HCT116 (cell line): Measurements from ENCODE around the gene MYH1. TPM values are rescaled to one million over a fixed set of nuclear protein-coding genes. Genes with fewer than 3 reads are reported as not detected.

ENCODE experiments used
- ATAC-seq: fragments of 200-7000 bp; cut with Tn5 transposase; 2 replicates; pipeline ENCODE4 v1.9.1; 2020; ENCODE audit warnings: mild to moderate bottlenecking, moderate library complexity
- BruUV-seq: library from RNA; stranded (reverse); fragments of 400-500 nt; replicated peaks from 2 replicates; lab custom pipeline; 2021; lab: Mats Ljungman, UMichigan
- CTCF ChIA-PET: fragments of 300-600 bp; sonication (Branson Sonifier 250); formaldehyde crosslinking; loops from one replicate; lab custom pipeline; 2021; ENCODE audit warnings: antibody characterized with exemption; lab: Charles Lee
- POLR2A ChIA-PET: fragments of 300-600, 350-600 bp; sonication (Branson Sonifier 250); formaldehyde crosslinking; loops from one replicate; lab custom pipeline; 2021; ENCODE audit warnings: antibody characterized with exemption; lab: Charles Lee
- RAD21 ChIA-PET, 2 experiments: fragments of 300-600 bp; sonication (Branson Sonifier 250); formaldehyde crosslinking; loops; one replicate each; lab custom pipeline; 2023; ENCODE audit warnings: low total read pairs in 2 of 2; ENCODE audit not compliant: uncharacterized antibody in 2 of 2, unreplicated experiment in 2 of 2, low non-redundant PET in 1 of 2; lab: Charles Lee
- DNase-seq: peaks from one replicate; pipeline ENCODE4 v3.0.0-alpha.2; 2010; ENCODE audit warnings: low read depth, low spot score
- H2AFZ ChIP-seq: fragments of 200-600 bp; shearing (Covaris generic), sonication (generic); 2 replicates; pipeline ENCODE4 v1.6.1; 2017; ENCODE audit warnings: low read depth, mixed run types, mixed read lengths, antibody characterized with exemption, low read length; ENCODE audit not compliant: poor library complexity, severe bottlenecking
- H3K27ac ChIP-seq: 2 replicates; pipeline ENCODE4 v1.5.1; 2012; ENCODE audit warnings: low read depth, low read length
- H3K27me3 ChIP-seq: fragments of 200-600 bp; sonication (generic); 2 replicates; pipeline ENCODE4 v1.6.1; 2016; ENCODE audit warnings: mixed run types, low read length, mixed read lengths; ENCODE audit not compliant: insufficient read depth
- H3K36me3 ChIP-seq, 2 experiments: fragments of 200-500 bp in 1 of 2; fragments of 200-600 bp in 1 of 2; sonication (Bioruptor generic) in 1 of 2; sonication (generic) in 1 of 2; 2 replicates each; pipeline versions ENCODE4 v1.5.1 to v1.6.1; 2014 to 2016; ENCODE audit warnings: low read length in 2 of 2, inconsistent platforms in 1 of 2, mixed read lengths in 1 of 2, mixed run types in 1 of 2; ENCODE audit not compliant: insufficient read depth in 2 of 2, control insufficient read depth in 1 of 2
- H3K4me1 ChIP-seq, 2 experiments: fragments of 200-600 bp in 1 of 2; sonication (generic) in 1 of 2; 2 replicates each; pipeline versions ENCODE4 v1.5.1 to v1.6.1; 2012 to 2017; ENCODE audit warnings: low read length in 2 of 2, inconsistent platforms in 1 of 2, mild to moderate bottlenecking in 1 of 2, mixed read lengths in 1 of 2, mixed run types in 1 of 2, moderate library complexity in 1 of 2; ENCODE audit not compliant: insufficient read depth in 2 of 2, control insufficient read depth in 1 of 2
- H3K4me2 ChIP-seq: fragments of 200-600 bp; sonication (generic); 2 replicates; pipeline ENCODE4 v1.6.1; 2017; ENCODE audit warnings: mixed run types, low read length, mixed read lengths
- H3K4me3 ChIP-seq, 2 experiments: fragments of 200-600 bp in 1 of 2; sonication (generic) in 1 of 2; replicated peaks in 1 of 2; 2 replicates each; pipeline ENCODE4 v1.5.1; 2011 to 2016; ENCODE audit warnings: low read length in 2 of 2, control low read depth in 1 of 2, low read depth in 1 of 2, mild to moderate bottlenecking in 1 of 2, mixed read lengths in 1 of 2, mixed run types in 1 of 2
- H3K79me2 ChIP-seq: fragments of 200-600 bp; sonication (generic); 2 replicates; pipeline ENCODE4 v1.6.1; 2017; ENCODE audit warnings: mild to moderate bottlenecking, mixed run types, low read length, moderate library complexity, mixed read lengths; ENCODE audit not compliant: insufficient read depth
- H3K9ac ChIP-seq: fragments of 200-600 bp; sonication (generic); 2 replicates; pipeline ENCODE4 v1.6.1; 2016; ENCODE audit warnings: low read length, mixed read lengths
- H3K9me2 ChIP-seq: fragments of 200-600 bp; sonication (generic), shearing (Covaris generic); 2 replicates; pipeline ENCODE4 v1.6.1; 2017; ENCODE audit warnings: mixed run types, mild to moderate bottlenecking, moderate library complexity; ENCODE audit not compliant: insufficient read depth
- H3K9me3 ChIP-seq, 2 experiments: fragments of 200-500 bp in 1 of 2; fragments of 200-600 bp in 1 of 2; sonication (Bioruptor generic) in 1 of 2; sonication (generic) in 1 of 2; 2 replicates each; pipeline ENCODE4 v1.6.1; 2014 to 2017; ENCODE audit warnings: low read length in 2 of 2, mixed read lengths in 2 of 2, inconsistent platforms in 1 of 2, low read depth in 1 of 2, mild to moderate bottlenecking in 1 of 2, mixed run types in 1 of 2, moderate library complexity in 1 of 2; ENCODE audit not compliant: control insufficient read depth in 1 of 2, insufficient read depth in 1 of 2
- H4K20me1 ChIP-seq: fragments of 200-600 bp; sonication (generic), shearing (Covaris generic); 2 replicates; pipeline ENCODE4 v1.6.1; 2017; ENCODE audit warnings: mixed run types, mild to moderate bottlenecking, moderate library complexity; ENCODE audit not compliant: insufficient read depth
- CBX3 ChIP-seq: IDR thresholded peaks from 2 replicates; pipeline ENCODE4 v1.6.1; 2012; ENCODE audit warnings: low read depth
- CEBPB ChIP-seq: IDR thresholded peaks from 2 replicates; pipeline ENCODE4 v1.6.1; 2012; ENCODE audit warnings: low read depth
- ELF1 ChIP-seq: IDR thresholded peaks from 2 replicates; pipeline ENCODE4 v1.6.1; 2012; ENCODE audit warnings: low read depth, borderline replicate concordance
- EZH2phosphoT487 ChIP-seq: fragments of 200-600 bp; IDR thresholded peaks from 2 replicates; pipeline ENCODE4 v1.6.1; 2018; ENCODE audit warnings: antibody characterized with exemption, borderline replicate concordance
- JUND ChIP-seq: IDR thresholded peaks from 2 replicates; pipeline ENCODE4 v1.6.1; 2012
- POLR2A ChIP-seq: IDR thresholded peaks from 2 replicates; pipeline ENCODE4 v1.7.0; 2011; ENCODE audit warnings: borderline replicate concordance; ENCODE audit not compliant: insufficient read depth, insufficient read length; ENCODE audit errors: extremely low read depth
- POLR2AphosphoS5 ChIP-seq: IDR thresholded peaks from 2 replicates; pipeline ENCODE4 v1.6.1; 2011; ENCODE audit warnings: mild to moderate bottlenecking, low read depth, low read length, moderate library complexity
- RAD21 ChIP-seq: IDR thresholded peaks from 2 replicates; pipeline ENCODE4 v1.6.1; 2012; ENCODE audit warnings: low read depth, mild to moderate bottlenecking
- SIN3A ChIP-seq: IDR thresholded peaks from 2 replicates; pipeline ENCODE4 v1.6.1; 2012; ENCODE audit warnings: low read depth
- SP1 ChIP-seq: IDR thresholded peaks from 2 replicates; pipeline ENCODE4 v1.6.1; 2012; ENCODE audit warnings: low read depth
- TCF7L2 ChIP-seq: IDR thresholded peaks from 2 replicates; pipeline ENCODE4 v1.7.0; 2011; ENCODE audit warnings: borderline replicate concordance, inconsistent platforms; ENCODE audit not compliant: insufficient read depth, insufficient read length; ENCODE audit errors: extremely low read depth
- YY1 ChIP-seq: IDR thresholded peaks from 2 replicates; pipeline ENCODE4 v1.6.1; 2011; ENCODE audit warnings: low read length, low read depth, moderate library complexity, mild to moderate bottlenecking; ENCODE audit not compliant: insufficient replicate concordance; ENCODE audit errors: extremely low read depth
- ZFX ChIP-seq: fragments of 450-650 bp; IDR thresholded peaks from 2 replicates; pipeline ENCODE4 v1.6.1; 2017
- intact Hi-C: fragments of 100-400 bp; cut with micrococcal nuclease; formaldehyde crosslinking; loops from 2 replicates; pipeline ENCODE4 v1.10.0; 2022
- total RNA-seq: library from RNA; stranded (reverse); gene quantifications from one replicate; pipeline ENCODE4 v1.2.1, GENCODE V29; 2021; ENCODE audit not compliant: unreplicated experiment
- TF ChIP-seq, protein P1 (sequence below): IDR thresholded peaks from 2 replicates; pipeline ENCODE4 v1.6.1; 2012
- TF ChIP-seq, protein P2 (sequence below): IDR thresholded peaks from 2 replicates; pipeline ENCODE4 v1.6.1; 2012; ENCODE audit warnings: low read depth
- TF ChIP-seq, protein P3 (sequence below), 3 experiments: fragments of 200-600 bp in 1 of 3; sonication (generic) in 1 of 3; IDR thresholded peaks in 2 of 3; conservative IDR thresholded peaks in 1 of 3; 2 replicates each; pipeline ENCODE4 v1.5.1; 2012 to 2017; ENCODE audit warnings: low read depth in 2 of 3, low read length in 2 of 3, antibody characterized with exemption in 1 of 3, borderline replicate concordance in 1 of 3, control low read depth in 1 of 3, mild to moderate bottlenecking in 1 of 3, mixed read lengths in 1 of 3, mixed run types in 1 of 3, moderate library complexity in 1 of 3; ENCODE audit not compliant: insufficient read depth in 1 of 3
- TF ChIP-seq, protein P4 (sequence below): IDR thresholded peaks from 2 replicates; pipeline ENCODE4 v1.6.1; 2011; ENCODE audit warnings: mild to moderate bottlenecking, low read length, moderate library complexity; ENCODE audit not compliant: insufficient replicate concordance; ENCODE audit errors: extremely low read depth
- TF ChIP-seq, protein P5 (sequence below): IDR thresholded peaks from 2 replicates; pipeline ENCODE4 v1.6.1; 2012

MYH1 gene
- total RNA-seq, 1 experiment from 2014 or later = not detected

DNA sequence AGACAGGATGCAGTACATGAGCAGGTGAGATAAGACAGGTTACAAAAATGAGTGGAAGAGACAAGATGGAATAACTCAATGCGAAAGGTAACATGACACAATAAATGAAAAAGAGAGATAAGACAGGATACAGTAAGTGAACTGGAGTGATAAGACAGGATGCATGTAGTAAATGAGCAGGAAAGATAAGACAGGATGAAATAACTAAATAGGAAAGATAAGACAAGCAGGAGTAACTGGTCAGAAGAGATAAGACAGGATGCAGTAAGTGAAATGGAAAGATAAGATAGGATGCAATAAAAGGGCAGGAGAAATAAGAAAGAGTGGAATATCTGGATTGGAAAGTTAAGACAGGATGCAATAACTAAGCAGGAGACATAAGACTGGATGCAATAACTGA is 40.6 kb downstream of the MYH1 start:
- Histone ChIP-seq H3K79me2 (no peaks in the 10 kb centered on the region), H3K27me3 (peaks cover 35% of the 10 kb centered on the region; the same call in 1 of the 2 replicates), H3K27ac (no peak overlapping the region), H3K36me3 (no peaks in the 10 kb centered on the region), H3K9me2 (no peaks in the 10 kb centered on the region), H2AFZ (no peak overlapping the region), H4K20me1 (no peaks in the 10 kb centered on the region), H3K9ac (no peak overlapping the region), H3K4me3 (no peak overlapping the region), H3K4me2 (no peak overlapping the region), H3K4me1 (no peaks in the 10 kb centered on the region), H3K9me3 (no peaks in the 10 kb centered on the region)
- RAD21 ChIA-PET = no interaction called here
- CTCF ChIA-PET = no interaction called here
- TF ChIP-seq POLR2A (no peak), RAD21 (no peak), TCF7L2 (no peak), YY1 (no peak), CBX3 (no peak), ZFX (no peak), SP1 (no peak), ELF1 (no peak), EZH2phosphoT487 (no peak), CEBPB (no peak), JUND (no peak), SIN3A (no peak), POLR2AphosphoS5 (no peak)
- TF ChIP-seq, protein P1, sequence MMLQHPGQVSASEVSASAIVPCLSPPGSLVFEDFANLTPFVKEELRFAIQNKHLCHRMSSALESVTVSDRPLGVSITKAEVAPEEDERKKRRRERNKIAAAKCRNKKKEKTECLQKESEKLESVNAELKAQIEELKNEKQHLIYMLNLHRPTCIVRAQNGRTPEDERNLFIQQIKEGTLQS = no peak
- TF ChIP-seq, protein P2, sequence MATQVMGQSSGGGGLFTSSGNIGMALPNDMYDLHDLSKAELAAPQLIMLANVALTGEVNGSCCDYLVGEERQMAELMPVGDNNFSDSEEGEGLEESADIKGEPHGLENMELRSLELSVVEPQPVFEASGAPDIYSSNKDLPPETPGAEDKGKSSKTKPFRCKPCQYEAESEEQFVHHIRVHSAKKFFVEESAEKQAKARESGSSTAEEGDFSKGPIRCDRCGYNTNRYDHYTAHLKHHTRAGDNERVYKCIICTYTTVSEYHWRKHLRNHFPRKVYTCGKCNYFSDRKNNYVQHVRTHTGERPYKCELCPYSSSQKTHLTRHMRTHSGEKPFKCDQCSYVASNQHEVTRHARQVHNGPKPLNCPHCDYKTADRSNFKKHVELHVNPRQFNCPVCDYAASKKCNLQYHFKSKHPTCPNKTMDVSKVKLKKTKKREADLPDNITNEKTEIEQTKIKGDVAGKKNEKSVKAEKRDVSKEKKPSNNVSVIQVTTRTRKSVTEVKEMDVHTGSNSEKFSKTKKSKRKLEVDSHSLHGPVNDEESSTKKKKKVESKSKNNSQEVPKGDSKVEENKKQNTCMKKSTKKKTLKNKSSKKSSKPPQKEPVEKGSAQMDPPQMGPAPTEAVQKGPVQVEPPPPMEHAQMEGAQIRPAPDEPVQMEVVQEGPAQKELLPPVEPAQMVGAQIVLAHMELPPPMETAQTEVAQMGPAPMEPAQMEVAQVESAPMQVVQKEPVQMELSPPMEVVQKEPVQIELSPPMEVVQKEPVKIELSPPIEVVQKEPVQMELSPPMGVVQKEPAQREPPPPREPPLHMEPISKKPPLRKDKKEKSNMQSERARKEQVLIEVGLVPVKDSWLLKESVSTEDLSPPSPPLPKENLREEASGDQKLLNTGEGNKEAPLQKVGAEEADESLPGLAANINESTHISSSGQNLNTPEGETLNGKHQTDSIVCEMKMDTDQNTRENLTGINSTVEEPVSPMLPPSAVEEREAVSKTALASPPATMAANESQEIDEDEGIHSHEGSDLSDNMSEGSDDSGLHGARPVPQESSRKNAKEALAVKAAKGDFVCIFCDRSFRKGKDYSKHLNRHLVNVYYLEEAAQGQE = no peak
- TF ChIP-seq, protein P3, sequence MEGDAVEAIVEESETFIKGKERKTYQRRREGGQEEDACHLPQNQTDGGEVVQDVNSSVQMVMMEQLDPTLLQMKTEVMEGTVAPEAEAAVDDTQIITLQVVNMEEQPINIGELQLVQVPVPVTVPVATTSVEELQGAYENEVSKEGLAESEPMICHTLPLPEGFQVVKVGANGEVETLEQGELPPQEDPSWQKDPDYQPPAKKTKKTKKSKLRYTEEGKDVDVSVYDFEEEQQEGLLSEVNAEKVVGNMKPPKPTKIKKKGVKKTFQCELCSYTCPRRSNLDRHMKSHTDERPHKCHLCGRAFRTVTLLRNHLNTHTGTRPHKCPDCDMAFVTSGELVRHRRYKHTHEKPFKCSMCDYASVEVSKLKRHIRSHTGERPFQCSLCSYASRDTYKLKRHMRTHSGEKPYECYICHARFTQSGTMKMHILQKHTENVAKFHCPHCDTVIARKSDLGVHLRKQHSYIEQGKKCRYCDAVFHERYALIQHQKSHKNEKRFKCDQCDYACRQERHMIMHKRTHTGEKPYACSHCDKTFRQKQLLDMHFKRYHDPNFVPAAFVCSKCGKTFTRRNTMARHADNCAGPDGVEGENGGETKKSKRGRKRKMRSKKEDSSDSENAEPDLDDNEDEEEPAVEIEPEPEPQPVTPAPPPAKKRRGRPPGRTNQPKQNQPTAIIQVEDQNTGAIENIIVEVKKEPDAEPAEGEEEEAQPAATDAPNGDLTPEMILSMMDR (IDR thresholded peaks at IDR 0.05 in 2 of 3, conservative IDR thresholded peaks at IDR 0.05 in 1 of 3; ENCODE audit: borderline replicate concordance in 1 of 3, insufficient read depth in 1 of 3, low read depth in 2 of 3, low read length in 2 of 3) = no peak
- TF ChIP-seq, protein P4, sequence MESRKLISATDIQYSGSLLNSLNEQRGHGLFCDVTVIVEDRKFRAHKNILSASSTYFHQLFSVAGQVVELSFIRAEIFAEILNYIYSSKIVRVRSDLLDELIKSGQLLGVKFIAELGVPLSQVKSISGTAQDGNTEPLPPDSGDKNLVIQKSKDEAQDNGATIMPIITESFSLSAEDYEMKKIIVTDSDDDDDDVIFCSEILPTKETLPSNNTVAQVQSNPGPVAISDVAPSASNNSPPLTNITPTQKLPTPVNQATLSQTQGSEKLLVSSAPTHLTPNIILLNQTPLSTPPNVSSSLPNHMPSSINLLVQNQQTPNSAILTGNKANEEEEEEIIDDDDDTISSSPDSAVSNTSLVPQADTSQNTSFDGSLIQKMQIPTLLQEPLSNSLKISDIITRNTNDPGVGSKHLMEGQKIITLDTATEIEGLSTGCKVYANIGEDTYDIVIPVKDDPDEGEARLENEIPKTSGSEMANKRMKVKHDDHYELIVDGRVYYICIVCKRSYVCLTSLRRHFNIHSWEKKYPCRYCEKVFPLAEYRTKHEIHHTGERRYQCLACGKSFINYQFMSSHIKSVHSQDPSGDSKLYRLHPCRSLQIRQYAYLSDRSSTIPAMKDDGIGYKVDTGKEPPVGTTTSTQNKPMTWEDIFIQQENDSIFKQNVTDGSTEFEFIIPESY = no peak
- TF ChIP-seq, protein P5, sequence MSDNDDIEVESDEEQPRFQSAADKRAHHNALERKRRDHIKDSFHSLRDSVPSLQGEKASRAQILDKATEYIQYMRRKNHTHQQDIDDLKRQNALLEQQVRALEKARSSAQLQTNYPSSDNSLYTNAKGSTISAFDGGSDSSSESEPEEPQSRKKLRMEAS = no peak
- ATAC-seq = no peak
- BruUV-seq = no TSS peak
- DNase-seq = no peak
- POLR2A ChIA-PET = no interaction called here
- intact Hi-C loops = no loop called here
